SK-N-MC (cell line): ENCODE measurements around the gene KRTAP10-6.

Experiments used
- EZH2 ChIP-seq: fragments of 200-600 bp; sonication (generic); IDR thresholded peaks from one replicate; pipeline ENCODE4 v1.6.1; 2017; ENCODE audit warnings: antibody characterized with exemption
- POLR2AphosphoS5 ChIP-seq: IDR thresholded peaks from 2 replicates; pipeline ENCODE4 v1.6.1; 2012; ENCODE audit warnings: mild to moderate bottlenecking, low read depth, low read length, borderline replicate concordance

- TF ChIP-seq POLR2AphosphoS5, result no peak
- no peak for TF ChIP-seq EZH2
These were observed 48.5 kb upstream of the KRTAP10-6 start for GRCh38 chr21:44640761-44641160.
